GM12873 (cell line): ENCODE measurements around the gene ARHGEF18.

Source experiments
- TF ChIP-seq, protein P1 (sequence below): IDR thresholded peaks from 2 replicates; pipeline ENCODE4 v1.5.1; 2012; ENCODE audit warnings: low read depth, mild to moderate bottlenecking, moderate library complexity, low read length, control low read depth; ENCODE audit not compliant: insufficient read depth; ENCODE audit errors: missing control alignments

ARHGEF18 gene

DNA sequence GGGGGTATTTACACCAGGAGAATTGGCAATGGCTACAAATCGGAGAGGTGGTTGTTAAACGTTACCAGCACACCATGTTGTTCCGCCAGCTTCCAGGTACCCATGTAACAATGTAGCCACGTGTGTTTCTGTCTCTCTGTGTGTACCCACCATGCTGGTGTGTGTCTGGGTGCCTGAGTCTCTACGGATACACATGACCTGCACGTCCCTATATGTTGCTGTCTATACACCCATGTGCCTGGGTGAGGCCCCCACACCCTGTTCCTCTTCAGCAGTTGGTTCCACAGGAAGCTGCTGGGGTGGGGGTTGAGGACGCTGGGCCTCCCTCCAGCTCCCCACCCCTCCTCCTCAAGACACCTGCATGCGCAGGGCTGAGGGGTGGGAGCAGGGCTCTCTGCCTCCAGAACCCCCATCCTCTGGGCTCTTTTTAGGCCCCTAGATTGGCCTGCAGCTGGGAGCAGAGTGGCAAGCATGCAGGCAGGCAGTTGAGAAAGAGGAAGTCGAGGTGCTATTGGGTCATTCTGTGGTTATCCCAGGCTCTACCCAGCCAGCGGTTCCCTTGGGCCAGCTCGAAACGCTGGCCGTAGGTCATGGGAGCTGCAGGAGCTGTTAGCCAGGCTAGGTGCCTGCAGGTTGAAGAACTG lies at the start of gene ARHGEF18:
TSS of gene ARHGEF18 (plus strand) at position 351 of the 644 bp plus-strand sequence. CDS start 13,954 bp downstream, outside the sequence.
- TF ChIP-seq, protein P1, sequence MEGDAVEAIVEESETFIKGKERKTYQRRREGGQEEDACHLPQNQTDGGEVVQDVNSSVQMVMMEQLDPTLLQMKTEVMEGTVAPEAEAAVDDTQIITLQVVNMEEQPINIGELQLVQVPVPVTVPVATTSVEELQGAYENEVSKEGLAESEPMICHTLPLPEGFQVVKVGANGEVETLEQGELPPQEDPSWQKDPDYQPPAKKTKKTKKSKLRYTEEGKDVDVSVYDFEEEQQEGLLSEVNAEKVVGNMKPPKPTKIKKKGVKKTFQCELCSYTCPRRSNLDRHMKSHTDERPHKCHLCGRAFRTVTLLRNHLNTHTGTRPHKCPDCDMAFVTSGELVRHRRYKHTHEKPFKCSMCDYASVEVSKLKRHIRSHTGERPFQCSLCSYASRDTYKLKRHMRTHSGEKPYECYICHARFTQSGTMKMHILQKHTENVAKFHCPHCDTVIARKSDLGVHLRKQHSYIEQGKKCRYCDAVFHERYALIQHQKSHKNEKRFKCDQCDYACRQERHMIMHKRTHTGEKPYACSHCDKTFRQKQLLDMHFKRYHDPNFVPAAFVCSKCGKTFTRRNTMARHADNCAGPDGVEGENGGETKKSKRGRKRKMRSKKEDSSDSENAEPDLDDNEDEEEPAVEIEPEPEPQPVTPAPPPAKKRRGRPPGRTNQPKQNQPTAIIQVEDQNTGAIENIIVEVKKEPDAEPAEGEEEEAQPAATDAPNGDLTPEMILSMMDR: no peak

- TF ChIP-seq, protein P1: no peak
Measured at GRCh38 chr19:7301525-7301924, 47.2 kb upstream of the ARHGEF18 start.

- TF ChIP-seq, protein P1: no peak
Measured at GRCh38 chr19:7303470-7303869, 45.3 kb upstream of the ARHGEF18 start.

GRCh38 chr19:7304200-7304599 lies 44.5 kb upstream of the ARHGEF18 start:
- TF ChIP-seq, protein P1: no peak

DNA sequence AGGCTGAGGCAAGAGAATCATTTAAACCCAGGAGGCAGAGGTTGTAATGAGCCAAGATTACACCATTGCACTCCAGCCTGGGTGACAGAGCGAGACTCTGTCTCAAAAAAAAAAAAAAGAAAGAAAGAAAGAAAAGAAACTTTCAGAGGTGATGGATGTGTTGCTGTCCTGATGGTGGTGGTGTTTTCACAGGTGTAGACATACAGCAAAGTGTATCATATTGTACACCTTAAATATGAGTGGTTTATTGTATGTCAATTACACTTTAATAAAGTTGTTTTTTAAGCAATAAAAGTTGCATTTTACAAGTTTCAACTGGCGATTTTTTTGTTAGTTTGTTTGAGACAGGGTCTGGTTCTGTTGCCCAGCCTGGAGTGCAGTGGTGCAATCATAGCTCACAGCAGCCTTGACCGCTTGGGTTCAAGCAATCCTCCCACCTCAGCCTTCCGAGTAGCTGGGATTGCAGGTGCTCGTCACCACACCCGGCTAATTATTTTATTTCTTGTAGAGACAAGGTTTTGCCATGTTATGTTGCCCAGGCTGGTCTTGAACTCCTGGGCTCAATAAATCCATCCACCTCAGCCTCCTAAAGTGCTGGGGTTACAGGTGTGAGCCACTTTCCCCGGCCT lies 41.0 kb upstream of the ARHGEF18 start:
- TF ChIP-seq, protein P1: no peak

- TF ChIP-seq, protein P1: no peak
Measured at GRCh38 chr19:7311911-7312310, 36.8 kb upstream of the ARHGEF18 start.

DNA sequence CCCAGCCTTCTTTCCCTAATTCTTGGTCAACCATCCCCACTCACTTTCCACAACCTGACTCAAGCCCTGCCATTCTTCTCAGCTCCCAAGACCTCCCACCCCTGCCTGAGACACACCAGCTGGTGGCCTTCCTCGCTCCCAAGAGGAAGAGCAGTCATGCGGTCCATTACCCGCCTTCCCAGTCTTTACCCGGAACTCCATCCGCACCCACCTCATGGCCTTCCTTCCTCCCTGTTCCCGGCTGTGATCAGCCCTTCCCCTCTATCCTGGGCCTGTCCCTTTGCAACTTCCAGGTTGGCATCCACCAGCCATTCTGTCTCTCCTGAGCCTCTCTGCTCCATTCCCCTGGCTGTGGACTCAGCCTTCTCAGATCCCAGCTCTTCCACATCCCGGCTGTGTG lies 35.9 kb upstream of the ARHGEF18 start:
- TF ChIP-seq, protein P1: no peak
